Effector CD8-positive, alpha-beta T cell (primary cell): ENCODE data around the gene HSD11B2.

Source experiments
- DNase-seq: peaks from one replicate; lab custom pipeline; 2025; lab: John Stamatoyannopoulos, UW
- total RNA-seq, 4 experiments: gene quantifications; one replicate each; lab custom pipeline; 2026; lab: John Stamatoyannopoulos, UW

The HSD11B2 gene
- total RNA-seq: 0 to 1.1 (median 0.23) reads per million in 4 experiments

DNA sequence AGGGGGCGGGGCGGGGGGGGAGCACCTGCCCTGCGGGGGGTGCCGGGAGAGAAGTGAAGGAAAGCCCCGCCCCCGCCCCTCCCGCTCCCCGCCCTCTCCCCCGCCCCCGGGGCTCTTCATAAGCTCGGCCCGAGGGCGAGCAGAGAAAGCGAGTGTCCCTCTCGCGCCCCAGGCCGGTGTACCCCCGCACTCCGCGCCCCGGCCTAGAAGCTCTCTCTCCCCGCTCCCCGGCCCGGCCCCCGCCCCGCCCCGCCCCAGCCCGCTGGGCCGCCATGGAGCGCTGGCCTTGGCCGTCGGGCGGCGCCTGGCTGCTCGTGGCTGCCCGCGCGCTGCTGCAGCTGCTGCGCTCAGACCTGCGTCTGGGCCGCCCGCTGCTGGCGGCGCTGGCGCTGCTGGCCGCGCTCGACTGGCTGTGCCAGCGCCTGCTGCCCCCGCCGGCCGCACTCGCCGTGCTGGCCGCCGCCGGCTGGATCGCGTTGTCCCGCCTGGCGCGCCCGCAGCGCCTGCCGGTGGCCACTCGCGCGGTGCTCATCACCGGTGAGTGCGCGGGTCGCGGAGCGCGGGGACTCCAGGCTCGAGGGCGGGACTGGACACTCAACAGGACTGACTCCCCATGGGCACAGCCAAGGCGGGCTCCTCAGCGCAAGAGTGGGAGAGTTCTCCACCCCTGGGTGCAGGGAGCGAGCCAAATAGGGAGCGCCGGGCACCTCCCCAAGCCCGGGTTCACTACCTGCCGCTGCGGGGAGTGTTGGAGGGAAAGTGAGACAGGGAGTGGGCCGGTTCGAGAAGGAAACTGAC is at the start of gene HSD11B2:
Gene HSD11B2 (plus strand): TSS at position 145 of the 798 bp plus-strand sequence. CDS start 128 bp downstream, at position 273.
- no peak for DNase-seq

DNA sequence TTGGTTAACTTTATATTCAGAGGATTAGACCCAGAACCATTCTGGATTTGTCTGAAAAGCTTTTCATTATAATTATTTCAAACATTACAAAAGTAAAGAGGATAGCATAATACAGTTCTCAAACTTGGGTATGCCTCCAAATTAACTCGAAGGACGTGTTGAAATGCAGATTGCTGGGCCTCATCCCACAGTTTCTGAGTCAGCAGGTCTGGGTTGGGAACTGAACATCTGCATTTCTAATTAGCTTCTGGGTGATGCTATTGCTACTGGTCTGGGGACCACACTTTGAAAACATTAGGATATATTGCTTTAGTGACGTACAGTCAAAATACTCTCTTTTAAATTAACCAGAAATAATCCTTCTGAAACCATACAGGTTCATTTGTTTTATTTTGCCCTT is 47.6 kb upstream of the HSD11B2 start:
- no peak for DNase-seq

DNA sequence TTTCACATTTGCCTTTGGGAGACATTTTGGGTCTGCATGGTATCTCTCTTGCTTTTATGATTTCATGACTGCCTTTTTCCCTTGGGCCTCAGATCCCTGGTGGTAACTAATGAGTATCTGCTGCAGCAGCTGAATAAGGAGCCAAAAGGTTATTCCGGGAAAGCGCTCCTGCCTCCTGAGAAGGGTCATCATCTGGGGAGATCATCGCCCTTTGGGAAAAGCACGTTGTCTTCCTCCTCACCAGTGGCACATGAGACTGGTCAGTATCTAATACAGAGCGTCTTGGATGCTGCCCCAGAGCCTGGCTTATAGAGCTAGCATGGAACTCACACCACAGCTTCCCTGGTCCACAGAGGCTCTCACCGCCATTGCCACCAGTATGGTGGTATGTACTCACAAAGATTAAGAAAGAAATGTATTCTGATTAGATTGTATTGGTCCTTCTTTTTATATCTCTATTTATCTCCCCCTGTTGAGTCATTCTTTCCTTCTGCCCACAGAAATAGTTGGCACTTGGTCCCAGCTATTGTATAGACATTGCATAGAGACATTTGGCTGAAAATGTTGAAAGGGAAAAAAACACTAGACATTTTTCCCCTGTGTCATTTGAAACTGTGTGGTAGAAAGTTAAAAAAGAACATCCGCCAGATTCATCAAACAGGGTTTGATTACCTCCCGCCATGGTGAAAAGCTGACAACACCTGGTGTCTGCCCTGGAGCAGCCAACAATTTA is 46.0 kb upstream of the HSD11B2 start:
- no peak for DNase-seq

DNA sequence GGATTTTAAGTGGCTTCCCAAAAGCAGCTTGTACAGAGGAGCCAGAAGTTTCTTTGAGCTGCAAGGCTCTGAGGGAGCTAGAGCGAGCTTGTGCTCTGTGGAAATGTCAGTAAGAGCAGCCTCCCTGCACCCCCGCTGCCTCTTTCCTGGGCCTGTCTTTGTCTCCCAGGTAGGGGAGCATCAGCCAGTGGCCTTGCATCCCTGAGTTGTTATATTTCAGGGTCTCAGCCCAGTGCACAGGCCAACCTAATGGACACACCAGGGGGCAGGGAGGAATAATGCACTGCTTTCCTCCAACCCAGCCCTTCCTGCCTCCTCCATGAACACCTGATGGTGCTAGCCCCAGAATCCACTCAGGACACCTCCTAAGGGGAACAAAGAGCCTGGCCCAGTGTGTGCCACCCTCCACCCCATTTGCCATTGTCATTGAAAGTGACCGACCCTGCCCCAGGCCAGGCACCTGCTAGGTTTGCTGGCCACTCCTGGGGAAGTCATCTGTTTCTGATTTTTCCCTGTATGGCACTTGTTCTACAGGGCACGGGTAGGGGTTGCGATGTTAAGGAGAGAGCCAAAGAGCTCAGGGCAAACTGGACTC is 44.0 kb upstream of the HSD11B2 start:
- DNase-seq: no peak

DNA sequence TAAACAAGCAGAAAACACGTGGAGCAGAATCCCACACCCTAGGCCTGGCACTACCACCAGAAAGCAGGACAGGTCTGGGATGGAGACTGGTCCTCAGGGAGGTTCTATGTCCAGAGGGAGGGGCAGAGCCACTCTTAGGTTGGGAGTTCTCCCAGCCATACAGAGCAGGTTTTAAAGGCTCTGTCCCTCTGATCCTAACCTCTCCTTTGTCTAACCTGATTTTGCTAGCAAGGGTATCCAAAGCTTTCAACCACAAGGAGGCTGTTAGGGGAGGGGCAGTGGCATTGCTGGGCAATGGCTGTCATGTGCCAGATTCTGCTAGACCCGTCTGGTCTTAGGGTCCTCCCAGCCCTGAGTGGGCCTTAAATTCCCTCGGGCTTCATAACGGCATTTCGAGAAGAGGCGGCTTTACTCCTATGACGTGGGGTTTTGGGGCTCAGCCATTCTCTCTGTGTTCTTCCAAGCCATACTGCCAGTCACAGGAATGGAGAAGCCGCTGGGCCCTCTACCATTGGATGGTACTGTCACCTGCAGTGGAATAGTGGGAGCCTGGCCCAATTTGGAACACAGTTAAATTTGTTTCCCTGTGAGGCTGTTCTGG is 43.3 kb upstream of the HSD11B2 start:
- no peak for DNase-seq

DNA sequence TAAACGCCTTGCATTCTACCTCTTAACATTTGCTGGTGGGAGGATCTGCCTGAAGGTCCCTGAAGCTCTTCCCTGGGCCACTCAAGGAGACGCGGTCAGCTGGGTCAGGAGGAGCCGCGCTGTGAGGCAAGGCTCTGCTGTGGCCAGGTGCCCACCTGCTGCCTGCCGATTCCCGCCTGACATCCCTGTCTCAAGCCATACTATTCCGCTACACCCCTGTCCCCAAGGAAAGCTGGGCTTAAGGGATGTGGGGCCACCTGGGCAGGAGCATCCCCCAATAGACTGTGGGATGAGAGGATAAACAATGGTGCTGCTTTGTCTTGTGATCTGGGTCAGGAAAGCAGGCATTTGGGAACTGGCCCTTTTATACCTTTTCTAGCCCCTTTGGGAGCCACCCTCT is 42.7 kb upstream of the HSD11B2 start:
- no peak for DNase-seq

DNA sequence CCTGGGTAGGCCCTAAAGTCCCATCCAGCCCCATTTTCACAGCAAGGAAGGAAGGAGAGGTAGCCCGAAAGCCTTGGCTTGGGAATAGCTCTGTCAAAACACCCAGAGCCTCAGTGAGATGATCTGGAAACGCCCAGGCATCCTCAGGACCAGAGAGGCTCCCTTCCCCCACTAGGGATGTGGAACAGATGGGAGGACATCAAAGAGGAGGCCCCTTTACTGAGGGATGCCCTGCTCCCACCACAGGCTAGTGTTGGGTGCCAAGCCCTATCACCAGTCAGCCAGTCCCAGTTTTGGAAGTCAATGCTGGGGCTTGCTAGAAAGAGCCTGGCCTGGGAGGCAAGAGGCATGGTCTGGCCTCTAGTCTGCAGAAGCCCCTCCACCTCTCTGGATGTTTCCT is 42.3 kb upstream of the HSD11B2 start:
- DNase-seq: no peak

DNA sequence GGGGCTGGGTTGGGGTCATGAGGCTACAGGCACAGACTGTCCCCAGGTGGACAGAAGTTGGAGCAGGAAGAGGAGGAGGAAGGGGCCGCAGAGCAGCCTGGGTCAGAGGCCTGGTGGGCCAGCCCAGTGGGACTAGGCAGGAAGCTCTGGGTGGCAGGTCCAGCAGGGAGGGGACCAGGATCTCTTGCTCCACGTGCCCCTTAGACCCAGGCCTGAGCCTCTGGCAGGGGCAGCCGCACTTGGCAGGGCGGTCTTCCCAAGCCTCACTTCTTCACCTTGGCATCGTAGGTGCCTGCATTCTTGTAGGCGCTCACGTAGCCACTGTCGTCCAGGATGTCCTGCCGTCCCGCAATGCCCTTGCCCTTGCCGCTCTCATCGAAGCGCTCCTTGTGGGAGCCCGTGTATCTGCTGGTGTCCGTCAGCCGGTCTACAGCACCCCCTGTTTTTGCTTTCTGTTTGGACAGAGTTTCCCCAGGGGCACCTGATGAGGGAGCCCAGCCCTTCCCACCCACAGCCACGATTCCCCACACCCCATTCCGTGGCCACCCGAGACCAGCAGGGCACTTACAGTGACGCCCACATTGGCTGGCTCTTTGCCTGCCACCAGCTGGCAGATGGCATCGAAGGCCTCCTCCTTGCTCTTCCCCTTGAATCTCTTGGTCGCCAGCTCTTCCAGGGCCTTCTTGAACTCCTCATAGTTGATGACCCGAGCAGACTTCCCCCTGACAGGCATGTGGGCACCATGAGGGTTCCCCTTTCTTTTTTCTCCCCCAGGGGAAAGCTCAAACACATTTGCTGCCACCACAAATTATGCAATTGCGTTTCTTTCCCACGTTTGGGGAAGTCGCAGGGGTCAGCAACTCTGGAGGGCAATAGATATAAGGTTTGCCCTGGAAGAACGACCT is 40.8 kb upstream of the HSD11B2 start:
- no peak for DNase-seq

DNA sequence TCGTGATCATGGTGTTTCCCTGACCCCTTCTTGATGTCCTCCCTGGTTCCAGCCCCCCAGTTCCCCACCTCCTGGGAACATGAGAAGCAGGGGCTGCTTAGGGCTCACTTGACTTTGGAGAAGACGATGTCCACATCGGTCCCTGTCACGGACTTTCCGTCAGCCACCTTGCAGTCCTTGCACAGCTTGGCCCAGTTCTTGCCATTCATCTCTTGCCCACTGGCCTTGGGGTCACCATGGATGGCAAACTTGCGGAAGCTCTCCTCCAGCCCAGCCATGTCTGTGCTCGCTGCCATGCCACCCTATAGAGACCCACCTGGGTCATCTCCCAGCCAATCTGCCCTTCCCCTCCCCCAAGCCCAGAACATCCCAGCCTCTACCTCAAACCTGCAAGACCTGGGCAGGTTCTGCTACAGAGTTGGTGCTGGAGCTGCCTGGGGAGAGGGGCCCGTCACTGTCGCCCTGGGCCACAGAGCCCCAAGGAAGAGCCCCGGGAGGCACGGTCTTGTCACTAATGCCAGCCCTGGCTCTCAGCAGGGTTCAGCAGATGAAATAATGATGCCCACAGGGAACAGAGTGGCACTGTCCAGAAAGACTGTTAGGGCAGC is 40.0 kb upstream of the HSD11B2 start:
- no peak for DNase-seq

DNA sequence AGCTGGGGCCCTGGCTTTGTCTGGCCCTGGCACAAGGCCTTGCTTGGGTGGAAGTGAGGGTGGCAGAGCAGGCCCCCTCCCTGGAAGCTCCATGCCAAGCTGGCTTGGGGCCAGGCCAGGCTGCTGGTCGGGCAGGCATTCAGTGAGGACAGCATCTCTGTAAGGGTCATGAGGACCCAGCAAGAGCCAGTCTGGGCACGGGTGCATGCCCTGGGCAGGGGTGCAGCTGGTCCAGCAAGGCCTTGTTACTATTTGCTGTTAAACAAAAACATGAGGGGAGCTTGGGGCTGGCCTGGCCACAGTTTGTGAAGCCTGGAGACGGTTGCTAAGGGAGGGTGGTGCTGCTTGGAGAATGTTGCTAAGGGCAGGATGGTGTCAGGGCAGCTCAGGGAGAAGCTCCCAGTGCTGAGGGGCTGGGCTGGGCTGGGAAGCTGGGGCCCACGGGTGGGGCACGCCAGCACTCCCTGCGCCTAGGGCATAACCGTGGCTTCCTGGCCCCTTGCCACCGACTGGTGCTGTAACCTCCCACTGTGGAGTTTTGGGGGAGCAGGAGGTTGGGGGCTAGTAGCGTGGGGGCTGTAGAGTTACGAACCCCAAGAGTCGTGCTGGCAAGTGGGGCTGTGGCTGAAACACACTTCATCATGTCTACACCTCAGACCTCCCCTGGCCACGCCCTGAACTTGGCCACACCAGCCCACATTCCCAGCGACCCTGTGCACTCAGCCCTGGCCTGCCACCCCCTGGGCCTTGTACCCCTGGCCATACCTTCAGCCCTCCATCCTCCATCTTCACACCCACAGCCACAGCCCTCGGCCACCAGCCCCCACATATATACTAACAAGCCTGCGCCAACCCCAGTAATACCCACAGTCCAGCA is 39.3 kb upstream of the HSD11B2 start:
- DNase-seq: no peak

DNA sequence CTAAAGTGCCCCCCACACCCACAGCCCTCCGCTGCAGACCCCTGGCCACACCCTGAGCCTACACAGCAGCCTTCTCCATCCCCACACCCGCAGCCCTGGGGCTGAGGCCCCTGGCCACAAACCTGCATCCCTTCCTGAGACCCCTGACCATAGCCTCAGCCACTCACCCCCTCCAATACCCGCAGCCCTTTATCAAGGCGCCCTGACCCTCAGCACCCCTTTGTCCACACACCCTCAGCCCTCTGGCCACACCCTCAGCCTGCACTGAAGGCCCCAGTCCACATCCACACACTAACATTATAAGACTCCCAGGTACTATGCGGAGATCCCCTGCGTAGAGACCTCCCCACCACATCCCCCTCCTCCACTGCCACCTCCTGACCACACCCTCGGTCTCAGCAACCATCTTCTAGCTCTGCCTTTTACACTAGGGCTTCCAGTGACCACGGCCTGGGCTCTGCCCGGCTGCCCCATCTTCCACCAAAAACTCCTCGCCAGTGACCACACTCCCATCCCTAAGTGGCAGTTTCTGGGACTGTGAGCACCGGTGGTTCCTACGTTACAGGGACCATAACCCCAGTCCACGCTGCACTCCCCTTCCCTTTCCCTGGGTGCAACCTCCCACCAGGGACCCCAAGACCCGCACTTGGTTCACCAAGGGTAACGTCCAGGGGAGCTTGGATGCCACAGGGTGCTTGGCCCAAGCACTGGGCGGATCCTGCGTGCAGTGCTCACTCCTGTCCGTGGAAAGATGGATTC is 38.4 kb upstream of the HSD11B2 start:
- no peak for DNase-seq

DNA sequence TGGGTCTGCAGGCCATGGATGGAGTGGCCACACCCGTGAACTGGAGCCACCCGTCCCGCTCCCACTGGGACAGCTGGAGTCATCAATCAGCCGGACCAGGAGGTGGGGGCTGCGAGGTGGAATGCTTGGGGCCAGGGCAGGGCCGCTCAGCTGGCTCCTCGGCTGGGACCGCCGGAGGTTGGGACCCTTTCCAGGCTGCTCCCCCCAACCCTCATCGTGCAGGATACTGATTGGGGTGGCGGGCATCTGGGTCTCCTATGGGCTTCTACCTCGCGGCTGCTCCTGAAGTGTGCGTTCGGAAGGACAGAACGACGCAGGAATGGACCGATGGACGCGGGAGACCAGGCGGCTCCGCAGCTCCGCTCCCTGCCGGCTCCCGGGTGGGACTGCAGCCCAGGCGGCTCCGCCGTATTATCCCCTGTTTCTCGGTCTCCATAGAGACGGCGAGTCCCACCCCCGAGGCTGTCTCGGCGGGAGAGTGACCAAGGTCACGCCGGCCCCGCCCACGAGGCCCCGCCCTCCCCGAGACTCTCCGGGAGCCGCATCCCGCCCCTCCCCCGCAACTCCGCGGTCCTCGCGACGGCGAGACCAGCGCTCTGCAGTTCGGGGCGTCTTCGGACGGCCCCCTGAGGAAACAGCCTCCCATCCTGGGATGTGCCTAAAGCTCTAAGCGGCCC is 37.7 kb upstream of the HSD11B2 start, which contains the start of gene TPPP3:
Gene TPPP3 (minus strand): TSS at position 388 of the 677 bp plus-strand sequence. CDS start 2,387 bp downstream, outside the sequence.
- DNase-seq: peak; percentile 13

DNA sequence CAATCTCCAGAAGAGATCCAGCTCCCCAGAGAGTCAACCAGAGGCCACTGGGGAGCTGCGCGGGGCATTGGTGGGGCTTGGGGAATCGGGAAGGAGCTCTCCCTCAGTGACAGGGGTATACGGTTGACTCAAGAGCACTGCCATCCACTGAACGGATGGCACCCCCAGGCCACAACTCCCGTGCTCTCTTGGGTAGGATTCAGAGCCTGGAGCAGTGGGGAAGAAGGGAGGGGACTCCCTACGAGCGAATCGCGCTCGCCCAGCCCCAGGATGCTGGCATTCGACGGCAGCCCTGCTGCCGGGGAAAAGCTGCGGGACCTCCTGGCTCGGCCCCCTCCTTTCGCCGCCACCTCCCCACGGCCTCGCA is 37.1 kb upstream of the HSD11B2 start:
- DNase-seq: no peak

DNA sequence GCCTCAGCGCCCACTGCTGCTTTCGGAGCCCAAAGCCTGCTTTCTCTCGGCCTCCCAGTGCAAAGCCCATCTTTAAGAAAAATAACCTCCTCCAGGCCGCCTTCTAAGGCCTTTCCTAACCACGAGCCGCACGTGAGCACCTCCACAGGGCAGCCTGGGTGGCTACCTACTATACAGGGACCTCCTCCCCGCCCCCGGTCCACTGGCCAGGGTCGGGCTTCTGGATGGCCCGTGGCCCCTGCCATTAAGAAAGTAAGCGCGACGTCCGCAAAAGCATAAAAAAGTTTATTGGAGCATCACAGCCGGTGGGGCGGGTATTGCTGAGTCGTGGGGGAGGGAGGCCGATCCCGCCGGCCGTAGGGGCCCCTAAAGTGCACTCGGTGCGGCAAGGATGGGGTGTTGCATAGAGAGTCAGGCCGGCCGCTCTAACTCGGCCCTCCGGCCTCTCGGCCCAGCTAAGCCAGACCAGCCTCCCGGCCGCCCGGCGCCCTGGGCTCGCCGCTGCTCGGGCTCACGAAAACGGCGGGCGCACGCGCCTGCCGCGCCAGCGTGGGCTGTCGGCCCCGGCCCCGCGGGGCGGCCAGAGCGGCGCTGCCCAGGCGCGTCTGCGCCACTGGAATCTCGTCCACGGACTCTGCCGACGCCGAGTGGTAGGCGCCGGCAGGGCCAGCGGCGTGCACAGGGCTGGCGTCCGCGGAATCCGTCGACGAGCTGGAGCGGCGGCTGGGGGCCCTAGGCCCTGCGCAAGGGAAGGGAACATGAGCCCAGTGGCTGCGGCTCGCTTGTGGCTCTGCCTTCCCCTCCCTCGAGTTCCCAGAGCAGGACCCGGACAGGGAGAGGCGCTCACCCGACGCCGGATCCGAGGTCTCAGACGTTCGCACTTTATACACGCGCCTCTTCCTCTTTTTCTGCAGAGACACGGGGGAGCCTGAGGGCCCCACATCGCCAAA is 36.5 kb upstream of the HSD11B2 start:
- DNase-seq: no peak

DNA sequence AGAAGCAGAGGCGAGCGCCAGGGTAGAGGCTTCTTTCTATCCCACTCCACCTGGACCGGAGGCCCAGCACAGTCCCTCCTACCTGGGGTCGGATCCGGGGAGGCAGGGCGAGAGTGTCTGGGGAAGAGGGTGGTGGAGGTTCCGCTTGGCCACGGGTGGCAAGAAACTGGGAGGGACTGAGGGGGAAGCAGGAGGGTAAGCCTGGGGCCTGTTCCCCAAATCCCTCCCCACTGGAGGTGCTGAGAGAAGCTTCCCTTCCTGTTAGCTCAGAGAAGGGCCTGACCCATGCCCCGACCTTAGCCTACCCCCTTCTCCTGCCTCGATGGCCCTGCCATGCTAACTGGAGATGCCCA is 35.8 kb upstream of the HSD11B2 start:
- no peak for DNase-seq

DNA sequence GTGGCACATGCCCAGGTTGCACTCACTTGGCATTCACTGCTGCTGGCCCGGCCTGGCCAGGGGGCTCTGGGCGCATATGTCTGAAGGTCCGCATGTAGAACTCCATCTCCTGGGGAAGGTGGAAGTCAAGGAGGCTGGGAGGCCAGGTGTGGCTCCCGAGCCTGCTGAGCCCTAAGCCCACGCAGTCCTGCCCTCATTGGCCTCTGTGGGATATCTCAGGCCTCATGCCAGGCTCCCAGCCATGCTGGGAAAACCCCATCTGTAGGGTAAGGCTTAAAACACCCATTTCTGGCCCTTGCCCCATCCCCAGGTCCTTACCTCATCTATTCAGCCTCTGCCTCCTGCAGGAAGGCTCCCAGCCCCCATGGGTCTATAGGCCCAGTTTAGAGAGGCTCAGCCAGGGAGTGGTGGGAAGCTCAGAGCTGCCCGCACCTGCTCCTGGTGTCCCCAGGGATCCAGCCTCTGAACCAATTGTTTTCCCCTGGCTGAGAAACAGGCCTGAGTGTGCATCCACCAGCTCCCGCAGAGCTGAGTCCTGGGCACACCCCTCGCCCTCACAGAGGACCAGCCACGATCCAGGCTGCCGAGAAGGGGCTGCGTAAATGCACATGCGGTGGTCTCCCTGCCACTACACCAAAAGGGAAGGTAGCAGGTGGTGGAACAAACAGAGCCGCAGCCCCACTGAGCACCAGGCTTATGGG is 35.3 kb upstream of the HSD11B2 start:
- no peak for DNase-seq
